Parathyroid adenoma (tissue), 2 donors: ENCODE measurements around the gene TSPAN4.
A peak's percentile ranks its signal among the peaks of the same experiment; 100 is the strongest.

ENCODE experiments used
- H2AFZ ChIP-seq: fragments of 300-600 bp; sonication (generic); one replicate; pipeline ENCODE4 v1.7.0; 2017; ENCODE audit warnings: antibody characterized with exemption, mild to moderate bottlenecking
- H3K27ac ChIP-seq: fragments of 300-600 bp; sonication (generic); one replicate; pipeline ENCODE4 v1.7.0; 2017
- H3K27me3 ChIP-seq: fragments of 300-600 bp; sonication (generic); one replicate; pipeline ENCODE4 v1.7.0; 2017; ENCODE audit warnings: low read length; ENCODE audit not compliant: control insufficient read depth, insufficient read depth
- H3K36me3 ChIP-seq: fragments of 300-600 bp; sonication (generic); one replicate; pipeline ENCODE4 v1.7.0; 2017; ENCODE audit warnings: low read length; ENCODE audit not compliant: control insufficient read depth, insufficient read depth
- H3K4me1 ChIP-seq: fragments of 300-600 bp; sonication (generic); one replicate; pipeline ENCODE4 v1.7.0; 2017; ENCODE audit warnings: control low read depth
- H3K4me2 ChIP-seq: fragments of 300-600 bp; sonication (generic); one replicate; pipeline ENCODE4 v1.7.0; 2017; ENCODE audit warnings: low read length
- H3K4me3 ChIP-seq: fragments of 300-600 bp; sonication (generic); one replicate; pipeline ENCODE4 v1.7.0; 2017; ENCODE audit warnings: low read depth, low read length
- H3K79me2 ChIP-seq: fragments of 300-600 bp; sonication (generic); one replicate; pipeline ENCODE4 v1.7.0; 2017; ENCODE audit warnings: control low read depth
- H3K9ac ChIP-seq: fragments of 300-600 bp; sonication (generic); one replicate; pipeline ENCODE4 v1.7.0; 2017; ENCODE audit warnings: mild to moderate bottlenecking
- H3K9me3 ChIP-seq: fragments of 300-600 bp; sonication (generic); one replicate; pipeline ENCODE4 v1.7.0; 2017; ENCODE audit warnings: low read length; ENCODE audit not compliant: control insufficient read depth
- TF ChIP-seq, protein P1 (sequence below): fragments of 300-600 bp; sonication (generic); IDR thresholded peaks from one replicate; pipeline ENCODE4 v1.7.0; 2017; ENCODE audit warnings: antibody characterized with exemption, mild to moderate bottlenecking
- donor health status: primary hyperparathyroidism.

The TSPAN4 gene

DNA sequence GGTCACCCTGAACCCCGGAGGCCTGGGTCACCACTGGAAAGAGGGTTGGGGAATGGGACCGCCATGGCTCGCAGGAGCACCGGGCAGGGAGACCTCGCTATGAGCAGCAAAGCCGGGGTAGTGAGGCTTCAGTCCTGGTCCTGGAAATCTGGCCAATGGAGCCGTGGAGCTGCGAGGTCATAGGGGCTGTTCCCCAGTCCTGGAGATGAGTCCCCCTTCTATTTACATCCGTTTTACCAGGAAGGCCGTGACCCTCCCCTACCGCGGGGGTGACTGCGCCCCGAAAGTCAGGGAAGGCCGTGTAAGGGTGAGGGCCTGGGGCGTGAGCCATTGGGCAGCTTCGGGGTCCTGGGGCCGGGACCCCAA lies 38.1 kb upstream of the TSPAN4 start:
- Histone ChIP-seq H3K9me3 (no peaks in the 10 kb centered on the region), H3K79me2 (no peaks in the 10 kb centered on the region), H2AFZ (no peak overlapping the region), H3K4me3 (peak overlapping the region; percentile 31), H3K27ac (no peak overlapping the region), H3K27me3 (no peaks in the 10 kb centered on the region), H3K36me3 (no peaks in the 10 kb centered on the region), H3K4me1 (no peaks in the 10 kb centered on the region), H3K4me2 (peak overlapping the region; percentile 65), H3K9ac (no peak overlapping the region)
- TF ChIP-seq, protein P1, sequence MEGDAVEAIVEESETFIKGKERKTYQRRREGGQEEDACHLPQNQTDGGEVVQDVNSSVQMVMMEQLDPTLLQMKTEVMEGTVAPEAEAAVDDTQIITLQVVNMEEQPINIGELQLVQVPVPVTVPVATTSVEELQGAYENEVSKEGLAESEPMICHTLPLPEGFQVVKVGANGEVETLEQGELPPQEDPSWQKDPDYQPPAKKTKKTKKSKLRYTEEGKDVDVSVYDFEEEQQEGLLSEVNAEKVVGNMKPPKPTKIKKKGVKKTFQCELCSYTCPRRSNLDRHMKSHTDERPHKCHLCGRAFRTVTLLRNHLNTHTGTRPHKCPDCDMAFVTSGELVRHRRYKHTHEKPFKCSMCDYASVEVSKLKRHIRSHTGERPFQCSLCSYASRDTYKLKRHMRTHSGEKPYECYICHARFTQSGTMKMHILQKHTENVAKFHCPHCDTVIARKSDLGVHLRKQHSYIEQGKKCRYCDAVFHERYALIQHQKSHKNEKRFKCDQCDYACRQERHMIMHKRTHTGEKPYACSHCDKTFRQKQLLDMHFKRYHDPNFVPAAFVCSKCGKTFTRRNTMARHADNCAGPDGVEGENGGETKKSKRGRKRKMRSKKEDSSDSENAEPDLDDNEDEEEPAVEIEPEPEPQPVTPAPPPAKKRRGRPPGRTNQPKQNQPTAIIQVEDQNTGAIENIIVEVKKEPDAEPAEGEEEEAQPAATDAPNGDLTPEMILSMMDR: no peak

DNA sequence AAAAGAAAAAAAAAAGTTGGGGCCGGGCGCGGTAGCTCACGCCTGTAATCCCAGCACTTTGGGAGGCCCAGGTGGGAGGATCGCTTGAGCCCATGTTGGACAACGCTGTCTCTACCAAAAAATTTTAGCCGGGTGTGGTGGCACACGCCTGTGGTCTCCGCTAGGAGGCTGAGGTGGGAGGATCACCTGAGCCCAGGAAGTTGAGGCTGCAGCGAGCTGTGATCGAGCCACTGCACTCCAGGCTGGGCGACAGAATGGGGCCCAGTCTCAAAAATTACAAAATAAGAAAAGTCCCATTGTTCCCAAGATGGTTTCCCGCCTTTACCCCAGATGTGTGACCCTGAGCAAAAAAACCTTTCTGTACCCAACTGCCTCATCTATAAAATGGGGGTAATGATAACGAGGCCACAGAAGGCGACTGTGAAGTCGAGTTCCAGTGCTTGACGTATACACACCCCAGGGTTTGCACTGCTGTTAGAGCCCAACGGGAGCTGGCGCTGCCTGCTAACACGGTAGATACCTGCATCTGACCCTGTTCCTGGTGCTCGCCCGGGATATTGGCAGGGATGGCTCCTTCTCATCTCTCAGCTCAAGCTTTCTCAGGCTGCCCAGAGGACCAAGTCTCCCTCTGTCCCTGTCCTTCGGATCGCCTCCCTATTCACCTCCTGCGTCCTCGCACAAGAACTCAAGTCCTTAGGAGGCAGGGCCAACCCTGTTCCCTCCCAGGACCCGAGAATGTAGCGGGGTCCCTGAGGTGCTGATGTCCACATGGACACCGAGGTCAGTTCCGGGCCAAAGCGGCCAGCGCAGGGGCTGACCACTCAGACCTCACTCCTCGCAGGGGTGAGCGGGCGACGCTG lies 34.0 kb upstream of the TSPAN4 start:
- H3K4me3 ChIP-seq: peak overlapping the region; percentile 88

DNA sequence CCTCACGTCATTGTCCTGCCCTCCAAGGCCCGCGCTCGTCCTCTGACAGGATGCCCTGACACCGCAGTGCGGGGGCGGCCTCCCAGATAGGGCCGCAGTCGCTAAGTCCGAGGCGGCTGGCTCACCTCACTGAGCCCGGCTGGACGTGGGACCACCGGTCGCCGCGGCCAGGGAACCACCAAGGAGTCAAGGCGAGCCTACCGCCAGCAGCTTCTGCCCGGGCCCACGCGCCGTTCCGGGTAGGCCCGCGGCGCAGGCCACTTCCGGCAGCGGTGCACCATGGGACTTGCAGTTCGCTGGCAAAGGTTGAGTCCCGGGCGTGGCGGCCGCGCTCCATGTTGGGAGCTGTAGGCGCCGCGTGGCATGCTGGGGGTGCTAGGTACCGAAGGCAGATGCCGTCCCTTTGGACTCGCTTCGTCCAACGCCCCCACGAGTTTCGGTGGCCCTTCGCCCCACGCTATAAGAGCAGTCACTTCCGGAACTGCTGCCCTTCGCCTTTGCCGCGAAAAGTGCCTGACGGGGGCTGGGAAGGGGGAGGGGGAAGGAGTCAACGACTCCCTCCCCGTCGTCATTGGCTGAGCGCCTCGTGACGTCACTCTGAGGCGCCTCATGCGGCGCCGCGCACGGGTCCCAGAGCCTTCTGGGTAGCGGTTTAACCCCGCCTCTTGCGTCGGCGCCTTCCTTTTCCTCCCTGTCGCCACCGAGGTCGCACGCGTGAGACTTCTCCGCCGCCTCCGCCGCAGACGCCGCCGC lies 33.2 kb upstream of the TSPAN4 start, which contains the start of gene RPLP2:
RPLP2 (plus strand) TSS at position 681 of the 753 bp plus-strand sequence. CDS start 268 bp downstream, outside the sequence.
- TF ChIP-seq, protein P1: no peak
- Histone ChIP-seq H3K4me3 (peak within 1 kb of the TSS; percentile 88), H3K27ac (peak within 1 kb of the TSS; percentile 99)

More for the DNA sequence above, 34.0 kb upstream of the TSPAN4 start:
- no peaks in the 10 kb centered on the region for H3K9me3 ChIP-seq
- no peaks in the 10 kb centered on the region for H3K27me3 ChIP-seq
- peak overlapping the region; percentile 92 for H3K4me2 ChIP-seq
- H3K27ac ChIP-seq: peak overlapping the region; percentile 99
- peak overlapping the region; percentile 87 for H3K9ac ChIP-seq
- H3K79me2 ChIP-seq: peaks cover 3% of the 10 kb centered on the region
- H3K4me1 ChIP-seq: peaks cover 4% of the 10 kb centered on the region
- TF ChIP-seq, protein P1: no peak
- no peaks in the 10 kb centered on the region for H3K36me3 ChIP-seq
- peak overlapping the region; percentile 96 for H2AFZ ChIP-seq

DNA sequence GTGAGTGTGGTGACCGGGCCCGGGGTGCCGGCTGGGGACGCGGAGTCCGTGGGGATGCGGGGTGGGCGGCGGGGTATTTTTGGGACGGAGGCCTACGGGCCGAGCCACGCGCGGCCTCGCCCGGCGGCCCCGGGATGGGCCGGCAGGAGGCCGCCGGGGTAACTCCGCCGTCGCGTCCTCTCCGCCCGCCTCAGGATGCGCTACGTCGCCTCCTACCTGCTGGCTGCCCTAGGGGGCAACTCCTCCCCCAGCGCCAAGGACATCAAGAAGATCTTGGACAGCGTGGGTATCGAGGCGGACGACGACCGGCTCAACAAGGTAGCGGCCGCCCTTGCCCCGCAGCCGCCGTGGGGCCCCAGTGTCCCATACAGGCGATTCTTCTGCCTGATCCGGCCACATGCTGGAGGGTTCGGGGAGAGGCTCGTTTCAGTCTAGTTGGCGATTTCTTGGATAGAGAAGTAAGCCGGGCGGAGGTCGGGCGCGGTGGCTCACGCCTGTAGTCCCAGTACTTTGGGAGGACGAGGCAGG lies 32.5 kb upstream of the TSPAN4 start:
- TF ChIP-seq, protein P1: no peak
- Histone ChIP-seq H2AFZ (peak overlapping the region; percentile 96), H3K27me3 (no peaks in the 10 kb centered on the region), H3K79me2 (peaks cover 3% of the 10 kb centered on the region), H3K9ac (peak overlapping the region; percentile 46), H3K4me2 (peak overlapping the region; percentile 92), H3K4me3 (peak overlapping the region; percentile 88), H3K9me3 (no peaks in the 10 kb centered on the region), H3K36me3 (no peaks in the 10 kb centered on the region), H3K27ac (peak overlapping the region; percentile 99), H3K4me1 (peaks cover 4% of the 10 kb centered on the region)

More for the DNA sequence above, 33.2 kb upstream of the TSPAN4 start, which contains the start of gene RPLP2:
- Histone ChIP-seq H3K9ac (peak within 1 kb of the TSS; percentile 87), H3K27me3 (no peaks in the 10 kb centered on the region), H3K4me1 (peaks cover 4% of the 10 kb centered on the region), H3K79me2 (peaks cover 3% of the 10 kb centered on the region), H3K9me3 (no peaks in the 10 kb centered on the region), H3K36me3 (no peaks in the 10 kb centered on the region), H2AFZ (peak within 1 kb of the TSS; percentile 96), H3K4me2 (peak within 1 kb of the TSS; percentile 92)
